Stomach (tissue), 9 donors: Measurements from ENCODE around the gene ARSD. TPM values are rescaled to one million over a fixed set of nuclear protein-coding genes. Genes with fewer than 3 reads are reported as not detected.
"Not testable (repeated sequence)": the region's sequence is repeated elsewhere in the genome, so short reads cannot be mapped to it uniquely, and the experiment has no call there.

Experiments
- DNase-seq, 2 donors: peaks; one replicate each; pipeline versions ENCODE4 v3.0.0 to v3.0.0-alpha.2; 2013 to 2019
- H3K27ac ChIP-seq, 5 donors: fragments of 200-600 bp in 4 of 5; sonication (generic) in 4 of 5; one replicate each; pipeline ENCODE4 v1.5.1; 2013 to 2019; ENCODE audit warnings: mild to moderate bottlenecking in 1 of 5, moderate library complexity in 1 of 5
- H3K27me3 ChIP-seq, 3 donors: fragments of 200-600 bp; sonication (generic); one replicate each; pipeline ENCODE4 v1.5.1; 2017 to 2019; ENCODE audit warnings: mixed run types in 1 of 3
- H3K36me3 ChIP-seq, 4 donors: fragments of 200-600 bp; sonication (generic); 1 replicate in 3 of 4; 2 replicates in 1 of 4; pipeline ENCODE4 v1.5.1; 2016 to 2019
- H3K4me1 ChIP-seq, 4 donors: fragments of 200-600 bp; sonication (generic); one replicate each; pipeline ENCODE4 v1.5.1; 2016 to 2019
- H3K4me3 ChIP-seq, 4 donors: fragments of 200-600 bp; sonication (generic) in 3 of 4; one replicate each; pipeline ENCODE4 v1.5.1; 2016 to 2019; ENCODE audit warnings: mild to moderate bottlenecking in 1 of 4
- H3K9me3 ChIP-seq, 4 donors: fragments of 200-600 bp; sonication (generic); one replicate each; pipeline ENCODE4 v1.5.1; 2016 to 2019
- CTCF ChIP-seq, 7 experiments: fragments of 450-650 bp in 4 of 7; fragments of 200-600 bp in 3 of 7; sonication (generic) in 3 of 7; IDR thresholded peaks; one replicate each; pipeline ENCODE4 v1.5.1; 2016 to 2019; ENCODE audit warnings: antibody characterized with exemption in 7 of 7, control low read depth in 2 of 7, mild to moderate bottlenecking in 1 of 7
- EP300 ChIP-seq: sonication (generic); formaldehyde crosslinking; IDR thresholded peaks from one replicate; pipeline ENCODE4 v1.6.1; 2017; ENCODE audit warnings: antibody characterized with exemption
- POLR2A ChIP-seq, 4 donors: fragments of 450-650 bp; IDR thresholded peaks; one replicate each; pipeline ENCODE4 v1.6.1; 2016; ENCODE audit warnings: antibody characterized with exemption in 4 of 4, control low read depth in 2 of 4, mild to moderate bottlenecking in 1 of 4, moderate library complexity in 1 of 4
- POLR2AphosphoS5 ChIP-seq, 3 donors: sonication (generic); formaldehyde crosslinking; IDR thresholded peaks; one replicate each; pipeline ENCODE4 v1.6.1; 2016; ENCODE audit warnings: antibody characterized with exemption in 3 of 3
- WGBS, 5 donors: extraction: QIAGEN DNeasy Blood & Tissue Kit in 3 of 5; methylation state at CpG; one replicate each; pipeline versions ENCODE4 v1.1.5 to v1.1.7; 2013 to 2018; 5-methylcytosine and 5-hydroxymethylcytosine counted together
- intact Hi-C: fragments of 100-400 bp; cut with DNase I; formaldehyde crosslinking; loops from one replicate; pipeline ENCODE4 v1.15.1; 2023; ENCODE audit warnings: low total_unique reads
- polyA plus RNA-seq, 3 donors: library from polyadenylated mRNA; stranded (reverse); fragments of 200-250 nt; gene quantifications; one replicate each; pipeline ENCODE4 v1.2.3, GENCODE V29; 2013
- total RNA-seq, 5 donors: library from RNA; depleted of rRNA; stranded (reverse); fragments of >200 nt; gene quantifications; one replicate each; pipeline versions ENCODE4 v1.1.0 to v1.2.3, GENCODE V29; 2014 to 2016
- donor health status: healthy with polysubstance abuse.
- donor health status: Bipolar disorder and iron deficiency.
- donor health status: healthy.

Gene ARSD
- total and polyA plus RNA-seq, 8 donors: 13.4 to 69.3 (median 28.8) TPM

GRCh38 chrX:2955838-2956237, 26.7 kb upstream of the ARSD start:
- H3K4me1 ChIP-seq: no peaks in the 10 kb centered on the region
- H3K9me3 ChIP-seq: no peaks in the 10 kb centered on the region
- intact Hi-C loops: no loop called here
- no peaks in the 10 kb centered on the region for H3K36me3 ChIP-seq
- DNase-seq: no peak
- no peaks in the 10 kb centered on the region for H3K27me3 ChIP-seq
- WGBS, 5 donors: 89 to 92% (median 91%) methylated on average over 3 to 4 of the region's 4 CpGs
- H3K27ac ChIP-seq: no peak overlapping the region
- TF ChIP-seq EP300: no peak
- no peak for TF ChIP-seq POLR2AphosphoS5 (IDR thresholded peaks at IDR 0.05)
- no peak for TF ChIP-seq POLR2A (IDR thresholded peaks at IDR 0.05)
- no peak for TF ChIP-seq CTCF (IDR thresholded peaks at IDR 0.05)
- no peak overlapping the region for H3K4me3 ChIP-seq

DNA sequence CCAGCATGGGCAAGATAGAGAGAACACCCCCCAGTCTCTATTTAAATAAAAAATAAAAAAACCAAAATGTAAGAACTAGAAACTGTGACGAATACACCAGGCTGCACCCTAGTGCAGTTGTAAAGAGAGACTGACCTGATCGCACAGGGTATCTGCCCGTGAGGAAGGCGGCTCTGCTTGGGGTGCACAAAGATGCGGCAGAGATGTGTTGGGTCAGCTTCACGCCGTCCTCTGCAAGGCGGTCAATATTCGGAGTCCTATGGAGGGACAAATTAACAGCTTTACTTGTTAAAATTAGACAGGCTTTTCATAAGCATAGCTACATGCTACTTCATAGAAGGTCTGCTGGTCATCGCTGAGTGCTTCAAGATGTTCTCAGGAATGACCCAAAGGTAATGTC, 26.1 kb upstream of the ARSD start:
- 92 to 98% (median 96%) methylated on average over 10 of the region's 10 CpGs for WGBS, 5 donors
- Histone ChIP-seq H3K4me3 (no peak overlapping the region), H3K9me3 (no peaks in the 10 kb centered on the region), H3K27ac (no peak overlapping the region), H3K36me3 (no peaks in the 10 kb centered on the region), H3K4me1 (no peaks in the 10 kb centered on the region), H3K27me3 (no peaks in the 10 kb centered on the region)
- TF ChIP-seq CTCF (IDR thresholded peaks at IDR 0.05) (no peak), POLR2AphosphoS5 (IDR thresholded peaks at IDR 0.05) (no peak), EP300 (no peak), POLR2A (IDR thresholded peaks at IDR 0.05) (no peak)
- DNase-seq: no peak
- intact Hi-C loops: no loop called here

GRCh38 chrX:2954541-2954940, 25.4 kb upstream of the ARSD start:
- intact Hi-C loops: no loop called here
- H3K36me3 ChIP-seq: no peaks in the 10 kb centered on the region
- H3K27me3 ChIP-seq: no peaks in the 10 kb centered on the region
- 85 to 97% (median 93%) methylated on average over 4 of the region's 4 CpGs for WGBS, 5 donors
- DNase-seq: no peak
- no peak overlapping the region for H3K27ac ChIP-seq
- no peak overlapping the region for H3K4me3 ChIP-seq
- H3K9me3 ChIP-seq: no peaks in the 10 kb centered on the region
- H3K4me1 ChIP-seq: no peaks in the 10 kb centered on the region
- TF ChIP-seq CTCF (IDR thresholded peaks at IDR 0.05) (no peak), POLR2A (IDR thresholded peaks at IDR 0.05) (no peak), POLR2AphosphoS5 (IDR thresholded peaks at IDR 0.05) (no peak), EP300 (no peak)

- H3K4me3 ChIP-seq, H3K27me3 ChIP-seq, intact Hi-C loops, H3K27ac ChIP-seq, H3K9me3 ChIP-seq, DNase-seq, H3K36me3 ChIP-seq, H3K4me1 ChIP-seq: not testable (repeated sequence)
- WGBS, 5 donors: 89 to 94% (median 90%) methylated on average over 20 of the region's 20 CpGs
Observed at GRCh38 chrX:2937942-2938341, 8.8 kb upstream of the ARSD start.

DNA sequence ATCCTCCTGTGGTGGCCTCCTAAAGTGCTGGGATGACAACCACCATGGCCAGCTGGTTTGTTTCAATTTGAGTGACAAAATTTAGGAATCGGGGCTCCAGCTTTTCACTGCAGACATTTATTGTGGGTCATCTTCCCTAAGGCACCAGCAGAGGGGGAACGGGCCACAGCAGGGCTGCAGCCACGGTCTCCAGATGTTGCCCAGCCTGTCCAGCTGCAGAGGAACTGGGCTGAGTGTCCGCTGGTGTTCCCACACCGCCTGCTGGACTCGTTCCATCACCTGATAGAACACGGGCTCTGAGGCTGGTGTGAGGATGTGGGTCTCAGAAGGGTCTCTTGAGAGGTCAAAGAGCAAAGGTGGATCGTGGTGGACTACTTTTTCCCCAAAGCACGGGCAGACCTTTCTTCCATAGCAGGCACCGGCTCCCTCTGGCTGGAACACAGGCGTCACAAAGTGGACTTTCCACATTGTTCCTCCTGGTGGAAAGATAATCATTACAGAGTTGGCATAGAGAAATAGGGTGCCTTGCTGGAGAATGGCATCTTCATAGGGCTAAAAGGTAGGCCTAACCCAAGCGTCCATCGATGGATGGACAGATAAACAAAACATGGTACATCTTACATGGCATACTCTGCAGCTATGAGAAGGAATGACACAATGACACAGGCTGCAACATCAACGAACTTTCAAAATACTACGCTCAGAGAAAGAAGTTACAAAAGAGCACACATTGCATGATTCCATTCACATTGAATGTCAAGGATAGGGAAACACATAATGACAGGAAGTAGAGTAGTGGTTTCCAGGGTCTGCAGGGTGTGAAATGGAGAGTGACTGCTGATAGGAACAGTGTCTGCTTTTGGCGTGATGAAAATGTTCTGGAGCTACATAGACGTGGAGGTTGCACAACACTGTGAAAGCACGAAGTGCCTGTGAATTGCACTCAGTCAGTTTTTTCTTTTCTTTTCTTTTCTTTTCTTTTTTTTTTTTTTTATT, 5.9 kb upstream of the ARSD start:
- Histone ChIP-seq H3K27ac (no peak overlapping the region), H3K9me3 (peaks cover 0 to 12% (median 5%) of the 10 kb centered on the region in 4 donors), H3K4me1 (no peaks in the 10 kb centered on the region), H3K36me3 (no peaks in the 10 kb centered on the region), H3K27me3 (no peaks in the 10 kb centered on the region), H3K4me3 (no peak overlapping the region)
- TF ChIP-seq EP300 (no peak), POLR2A (IDR thresholded peaks at IDR 0.05) (no peak)
- intact Hi-C loops: no loop called here
- WGBS, 5 donors: 64 to 87% (median 66%) methylated on average over 8 to 18 of the region's 18 CpGs
- DNase-seq: no peak
